Measurements from ENCODE around the gene GJC2.

GRCh38 chr1:228105270-228105995 lies 44.3 kb upstream of the GJC2 start:
- TF ChIP-seq POLR2AphosphoS5 (IDR thresholded peaks at IDR 0.05), result no peak
- TF ChIP-seq POLR2A (IDR thresholded peaks at IDR 0.05), result no peak

Measured in breast epithelium (tissue), 3 donors.